NCI-H2196 (cell line): ENCODE data around the gene TNFRSF4.

Experiments
- DNase-seq: peaks from one replicate; lab custom pipeline; 2025; ENCODE audit not compliant: unreplicated experiment; lab: John Stamatoyannopoulos, UW

TNFRSF4 gene

GRCh38 chr1:1245817-1246576 lies 32.0 kb upstream of the TNFRSF4 start:
- DNase-seq = no peak

GRCh38 chr1:1245178-1245816 lies 31.3 kb upstream of the TNFRSF4 start:
- no peak for DNase-seq

- no peak for DNase-seq
Measured at GRCh38 chr1:1244192-1244811, 30.3 kb upstream of the TNFRSF4 start.

GRCh38 chr1:1243807-1244191 lies 29.8 kb upstream of the TNFRSF4 start:
- DNase-seq = no peak

GRCh38 chr1:1243266-1243660 lies 29.3 kb upstream of the TNFRSF4 start:
- no peak for DNase-seq

GRCh38 chr1:1242461-1243265 lies 28.7 kb upstream of the TNFRSF4 start:
- DNase-seq = no peak

GRCh38 chr1:1241588-1242219 lies 27.8 kb upstream of the TNFRSF4 start:
- DNase-seq = no peak

GRCh38 chr1:1240822-1241587 lies 27.1 kb upstream of the TNFRSF4 start:
- no peak for DNase-seq

- DNase-seq = no peak
Measured at GRCh38 chr1:1240348-1240732, 26.4 kb upstream of the TNFRSF4 start.

- DNase-seq = no peak
Measured at GRCh38 chr1:1239614-1240347, 25.8 kb upstream of the TNFRSF4 start.

GRCh38 chr1:1239227-1239613 lies 25.3 kb upstream of the TNFRSF4 start:
- DNase-seq = no peak

- no peak for DNase-seq
Measured at GRCh38 chr1:1238702-1239178, 24.8 kb upstream of the TNFRSF4 start.

GRCh38 chr1:1237874-1238701 lies 24.1 kb upstream of the TNFRSF4 start:
- no peak for DNase-seq

GRCh38 chr1:1236945-1237873 lies 23.3 kb upstream of the TNFRSF4 start:
- no peak for DNase-seq

GRCh38 chr1:1236176-1236763 lies 22.3 kb upstream of the TNFRSF4 start:
- no peak for DNase-seq

- no peak for DNase-seq
Measured at GRCh38 chr1:1235016-1235744, 21.2 kb upstream of the TNFRSF4 start.
